H54 (cell line): Measurements from ENCODE around the gene SNX30.

Source experiments
- DNase-seq: peaks from one replicate; pipeline ENCODE4 v3.0.0; 2011; ENCODE audit warnings: low spot score, mixed read lengths; ENCODE audit not compliant: insufficient read length
- FAIRE-seq: peaks from 3 replicates; lab custom pipeline; 2011; peaks lifted over from hg19 to GRCh38; lab: Jason Lieb, UNC
- POLR2A ChIP-seq: IDR thresholded peaks from 2 replicates; pipeline ENCODE4 v1.6.1; 2011; ENCODE audit warnings: low read depth, mild to moderate bottlenecking, low read length

Gene SNX30

GRCh38 chr9:112809351-112809848 is 58.8 kb downstream of the SNX30 start:
- no peak for FAIRE-seq
- no peak for TF ChIP-seq POLR2A
- DNase-seq: no peak

GRCh38 chr9:112809906-112810305 is 59.3 kb downstream of the SNX30 start:
- FAIRE-seq (no peak), DNase-seq (no peak)
- no peak for TF ChIP-seq POLR2A

GRCh38 chr9:112810696-112811490 is 60.3 kb downstream of the SNX30 start:
- no peak for FAIRE-seq
- TF ChIP-seq POLR2A: no peak
- no peak for DNase-seq

- FAIRE-seq (no peak), DNase-seq (no peak)
- TF ChIP-seq POLR2A: no peak
These were observed 61.0 kb downstream of the SNX30 start for GRCh38 chr9:112811518-112811917.

- FAIRE-seq: no peak
- no peak for TF ChIP-seq POLR2A
- no peak for DNase-seq
These were observed 65.3 kb downstream of the SNX30 start for GRCh38 chr9:112815868-112816267.

- no peak for TF ChIP-seq POLR2A
- DNase-seq (no peak), FAIRE-seq (no peak)
These were observed 67.3 kb downstream of the SNX30 start for GRCh38 chr9:112817860-112818203.

- FAIRE-seq: peak; percentile 98
- TF ChIP-seq POLR2A: no peak
- DNase-seq: peak; percentile 38
These were observed 69.3 kb downstream of the SNX30 start for GRCh38 chr9:112819635-112820496.

GRCh38 chr9:112820881-112821280 is 70.3 kb downstream of the SNX30 start:
- FAIRE-seq: no peak
- DNase-seq: no peak
- TF ChIP-seq POLR2A: no peak

GRCh38 chr9:112822618-112823017 is 72.1 kb downstream of the SNX30 start:
- TF ChIP-seq POLR2A: no peak
- no peak for FAIRE-seq

GRCh38 chr9:112823257-112823656 is 72.7 kb downstream of the SNX30 start:
- no peak for TF ChIP-seq POLR2A
- FAIRE-seq (no peak), DNase-seq (no peak)

More at GRCh38 chr9:112822618-112823017, 72.1 kb downstream of the SNX30 start:
- DNase-seq: no peak

- DNase-seq: no peak
- no peak for FAIRE-seq
- TF ChIP-seq POLR2A: no peak
These were observed 80.8 kb downstream of the SNX30 start for GRCh38 chr9:112831281-112831851.

- FAIRE-seq: no peak
These were observed 81.4 kb downstream of the SNX30 start for GRCh38 chr9:112831969-112832368.

GRCh38 chr9:112833081-112833480 is 82.5 kb downstream of the SNX30 start:
- TF ChIP-seq POLR2A: no peak
- FAIRE-seq: no peak
- DNase-seq: no peak

More at GRCh38 chr9:112831969-112832368, 81.4 kb downstream of the SNX30 start:
- TF ChIP-seq POLR2A: no peak
- no peak for DNase-seq

GRCh38 chr9:112836394-112836793 is 85.8 kb downstream of the SNX30 start:
- no peak for TF ChIP-seq POLR2A
- FAIRE-seq (no peak), DNase-seq (no peak)
